SU-DHL-6 (cell line): Measurements from ENCODE around the gene MDH1.

ENCODE experiments used
- H2AFZ ChIP-seq: fragments of 200-600 bp; sonication (generic); 2 replicates; pipeline ENCODE4 v1.6.1; 2014; ENCODE audit warnings: low read depth, mild to moderate bottlenecking, moderate library complexity, mixed read lengths, antibody characterized with exemption, low read length; ENCODE audit not compliant: severe bottlenecking
- H3F3A ChIP-seq: fragments of 200-600 bp; shearing (Covaris generic); 2 replicates; pipeline ENCODE4 v1.6.0; 2016; ENCODE audit warnings: antibody characterized with exemption, mild to moderate bottlenecking; ENCODE audit not compliant: insufficient read depth
- H3K27ac ChIP-seq: fragments of 200-600 bp; sonication (generic); 2 replicates; pipeline ENCODE4 v1.5.1; 2016; ENCODE audit warnings: low read depth, mild to moderate bottlenecking, low read length, moderate library complexity, mixed read lengths
- H3K27me3 ChIP-seq: fragments of 200-600 bp; sonication (generic), shearing (Covaris generic); 2 replicates; pipeline ENCODE4 v1.6.0; 2014; ENCODE audit warnings: mild to moderate bottlenecking, low read length
- H3K36me3 ChIP-seq: fragments of 200-600 bp; sonication (generic); 2 replicates; pipeline ENCODE4 v1.6.1; 2014; ENCODE audit warnings: mild to moderate bottlenecking, low read length, mixed read lengths
- H3K4me2 ChIP-seq: fragments of 300-600, 200-600 bp; shearing (Covaris generic), sonication (generic); 2 replicates; pipeline ENCODE4 v1.6.0; 2014; ENCODE audit warnings: low read length, low read depth, mild to moderate bottlenecking; ENCODE audit not compliant: poor library complexity, severe bottlenecking
- H3K4me3 ChIP-seq: fragments of 200-600 bp; sonication (generic); 2 replicates; pipeline ENCODE4 v1.5.1; 2014; ENCODE audit warnings: antibody characterized with exemption, low read length, mild to moderate bottlenecking, mixed read lengths; ENCODE audit not compliant: insufficient read depth, poor library complexity, severe bottlenecking
- H3K79me2 ChIP-seq: fragments of 200-600 bp; sonication (generic); 2 replicates; pipeline ENCODE4 v1.6.1; 2014; ENCODE audit warnings: mild to moderate bottlenecking, low read length, moderate library complexity; ENCODE audit not compliant: insufficient read depth
- H3K9ac ChIP-seq: fragments of 200-600 bp; sonication (generic); 2 replicates; pipeline ENCODE4 v1.7.0; 2014; ENCODE audit warnings: mild to moderate bottlenecking, low read length
- H3K9me2 ChIP-seq: fragments of 200-600 bp; sonication (generic); replicated peaks from 2 replicates; pipeline ENCODE4 v1.6.1; 2014; ENCODE audit warnings: low read length; ENCODE audit not compliant: insufficient read depth
- H3K9me3 ChIP-seq: fragments of 200-600 bp; sonication (generic); 2 replicates; pipeline ENCODE4 v1.6.1; 2014; ENCODE audit warnings: low read length, mixed read lengths; ENCODE audit not compliant: insufficient read depth
- H4K20me1 ChIP-seq: fragments of 200-600 bp; sonication (generic); 2 replicates; pipeline ENCODE4 v1.6.1; 2014; ENCODE audit warnings: low read depth, mild to moderate bottlenecking, antibody characterized with exemption, low read length, moderate library complexity, mixed read lengths
- EZH2phosphoT487 ChIP-seq: fragments of 200-600 bp; sonication (generic), shearing (Covaris generic); conservative IDR thresholded peaks from 2 replicates; pipeline ENCODE4 v1.6.1; 2018; ENCODE audit warnings: mild to moderate bottlenecking, antibody characterized with exemption, low read length, moderate library complexity, mixed read lengths
- TF ChIP-seq, protein P1 (sequence below): fragments of 200-600 bp; sonication (generic); IDR thresholded peaks from one replicate; pipeline ENCODE4 v1.5.1; 2017; ENCODE audit warnings: antibody characterized with exemption, mild to moderate bottlenecking, low read length, moderate library complexity; ENCODE audit not compliant: insufficient read depth, poor library complexity, severe bottlenecking

MDH1 gene

DNA sequence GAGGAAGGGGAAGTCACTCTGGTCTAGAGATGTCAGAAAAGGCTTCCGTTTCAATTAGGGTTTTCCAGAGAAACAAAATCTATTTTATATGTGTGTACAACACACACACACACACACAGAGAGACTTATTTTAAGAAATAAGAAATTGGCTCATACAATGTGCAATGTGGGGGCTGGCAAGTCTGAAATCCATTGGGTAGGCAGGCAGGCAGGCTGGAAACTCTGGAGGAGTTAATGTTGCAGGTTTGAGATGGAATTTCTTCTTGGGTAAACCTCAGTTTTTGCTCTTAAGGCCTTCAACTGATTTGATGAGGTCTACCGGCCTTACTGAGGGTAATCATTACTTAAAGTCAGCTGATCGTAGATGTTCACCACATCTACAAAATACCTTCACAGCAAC is 62.6 kb downstream of the MDH1 start:
- no peaks in the 10 kb centered on the region for H3F3A ChIP-seq
- no peaks in the 10 kb centered on the region for H3K9me3 ChIP-seq
- no peaks in the 10 kb centered on the region for H3K27me3 ChIP-seq
- no peak overlapping the region for H3K9ac ChIP-seq
- H4K20me1 ChIP-seq: no peaks in the 10 kb centered on the region
- no peak overlapping the region for H3K27ac ChIP-seq
- TF ChIP-seq EZH2phosphoT487: no peak
- TF ChIP-seq, protein P1, sequence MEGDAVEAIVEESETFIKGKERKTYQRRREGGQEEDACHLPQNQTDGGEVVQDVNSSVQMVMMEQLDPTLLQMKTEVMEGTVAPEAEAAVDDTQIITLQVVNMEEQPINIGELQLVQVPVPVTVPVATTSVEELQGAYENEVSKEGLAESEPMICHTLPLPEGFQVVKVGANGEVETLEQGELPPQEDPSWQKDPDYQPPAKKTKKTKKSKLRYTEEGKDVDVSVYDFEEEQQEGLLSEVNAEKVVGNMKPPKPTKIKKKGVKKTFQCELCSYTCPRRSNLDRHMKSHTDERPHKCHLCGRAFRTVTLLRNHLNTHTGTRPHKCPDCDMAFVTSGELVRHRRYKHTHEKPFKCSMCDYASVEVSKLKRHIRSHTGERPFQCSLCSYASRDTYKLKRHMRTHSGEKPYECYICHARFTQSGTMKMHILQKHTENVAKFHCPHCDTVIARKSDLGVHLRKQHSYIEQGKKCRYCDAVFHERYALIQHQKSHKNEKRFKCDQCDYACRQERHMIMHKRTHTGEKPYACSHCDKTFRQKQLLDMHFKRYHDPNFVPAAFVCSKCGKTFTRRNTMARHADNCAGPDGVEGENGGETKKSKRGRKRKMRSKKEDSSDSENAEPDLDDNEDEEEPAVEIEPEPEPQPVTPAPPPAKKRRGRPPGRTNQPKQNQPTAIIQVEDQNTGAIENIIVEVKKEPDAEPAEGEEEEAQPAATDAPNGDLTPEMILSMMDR: no peak
- H2AFZ ChIP-seq: no peak overlapping the region
- no peak overlapping the region for H3K4me3 ChIP-seq
- no peaks in the 10 kb centered on the region for H3K79me2 ChIP-seq
- no peaks in the 10 kb centered on the region for H3K9me2 ChIP-seq
- H3K4me2 ChIP-seq: no peak overlapping the region
- no peaks in the 10 kb centered on the region for H3K36me3 ChIP-seq

GRCh38 chr2:63651861-63652651 is 63.3 kb downstream of the MDH1 start:
- H3K27ac ChIP-seq: no peak overlapping the region
- no peak for TF ChIP-seq EZH2phosphoT487
- TF ChIP-seq, protein P1: no peak

GRCh38 chr2:63652652-63652985 is 63.9 kb downstream of the MDH1 start:
- Histone ChIP-seq H3K79me2 (no peaks in the 10 kb centered on the region), H3F3A (no peaks in the 10 kb centered on the region), H3K9ac (no peak overlapping the region), H3K9me2 (no peaks in the 10 kb centered on the region), H3K36me3 (no peaks in the 10 kb centered on the region), H3K4me3 (no peak overlapping the region), H3K4me2 (no peak overlapping the region), H2AFZ (no peak overlapping the region), H3K27me3 (no peaks in the 10 kb centered on the region), H3K9me3 (no peaks in the 10 kb centered on the region), H4K20me1 (no peaks in the 10 kb centered on the region), H3K27ac (no peak overlapping the region)
- TF ChIP-seq, protein P1: no peak
- no peak for TF ChIP-seq EZH2phosphoT487

More at GRCh38 chr2:63651861-63652651, 63.3 kb downstream of the MDH1 start:
- Histone ChIP-seq H3K36me3 (no peaks in the 10 kb centered on the region), H3K27me3 (no peaks in the 10 kb centered on the region), H3K9ac (no peak overlapping the region), H3K9me2 (no peaks in the 10 kb centered on the region), H3K4me3 (no peak overlapping the region), H3K9me3 (no peaks in the 10 kb centered on the region), H3F3A (no peaks in the 10 kb centered on the region), H2AFZ (no peak overlapping the region), H4K20me1 (no peaks in the 10 kb centered on the region), H3K4me2 (no peak overlapping the region), H3K79me2 (no peaks in the 10 kb centered on the region)
